Measurements from ENCODE around the gene ANKS1B. TPM values are rescaled to one million over a fixed set of nuclear protein-coding genes. Genes with fewer than 3 reads are reported as not detected.

Gene ANKS1B
- total RNA-seq, 1 experiment from 2014 or later: 9.7 TPM

GRCh38 chr12:99861731-99862130 lies 123.0 kb downstream of the ANKS1B start:
- H3K27ac ChIP-seq (ENCODE audit: low read length): no peak overlapping the region
- no peak overlapping the region for H3K4me3 ChIP-seq (ENCODE audit: low read depth in 2 of 2, low read length in 2 of 2)
- no peak for TF ChIP-seq SIN3A (IDR thresholded peaks at IDR 0.05; ENCODE audit: borderline replicate concordance, insufficient read depth, low read depth, low read length)
- TF ChIP-seq CTCF (IDR thresholded peaks at IDR 0.05): no peak
- TF ChIP-seq TCF7L2 (IDR thresholded peaks at IDR 0.05; ENCODE audit: low read depth, low read length): no peak
- no peak for TF ChIP-seq REST (IDR thresholded peaks at IDR 0.05; ENCODE audit: insufficient read depth in 1 of 2, low read depth in 2 of 2, low read length in 1 of 2)
- no peak for TF ChIP-seq POLR2AphosphoS5 (IDR thresholded peaks at IDR 0.05; ENCODE audit: low read depth, low read length)
- no TSS peak for BruUV-seq (replicated peaks)
- no peaks in the 10 kb centered on the region for H3K27me3 ChIP-seq (ENCODE audit: control insufficient read depth, insufficient read depth, low read length)
- ChIA-PET POLR2A (no interaction called here), CTCF (no interaction called here)
- no peaks in the 10 kb centered on the region; the same call in 1 of the 2 replicates for H3K4me1 ChIP-seq (ENCODE audit: control insufficient read depth, insufficient read depth, low read length)
- in situ Hi-C loops (cut with HindIII; ENCODE audit: low pct_unique_long_range_greater_than_20kb, low sequenced_read_pairs): no loop called here
- ATAC-seq (no peak), DNase-seq (ENCODE audit: low read depth, low spot score) (no peak)
- intact Hi-C loops (cut with micrococcal nuclease; ENCODE audit: unreplicated experiment): no loop called here
- H3K36me3 ChIP-seq (ENCODE audit: control insufficient read depth, insufficient read depth, low read length): no peaks in the 10 kb centered on the region
- H3K9me3 ChIP-seq (ENCODE audit: control insufficient read depth, insufficient read depth, low read depth, low read length): no peaks in the 10 kb centered on the region

- ChIA-PET CTCF (no interaction called here), POLR2A (no interaction called here)
- Histone ChIP-seq H3K9me3 (ENCODE audit: control insufficient read depth, insufficient read depth, low read depth, low read length) (no peaks in the 10 kb centered on the region), H3K4me3 (ENCODE audit: low read depth in 2 of 2, low read length in 2 of 2) (no peak overlapping the region), H3K4me1 (ENCODE audit: control insufficient read depth, insufficient read depth, low read length) (no peaks in the 10 kb centered on the region), H3K27me3 (ENCODE audit: control insufficient read depth, insufficient read depth, low read length) (no peaks in the 10 kb centered on the region), H3K27ac (ENCODE audit: low read length) (no peak overlapping the region), H3K36me3 (ENCODE audit: control insufficient read depth, insufficient read depth, low read length) (no peaks in the 10 kb centered on the region)
- TF ChIP-seq POLR2AphosphoS5 (IDR thresholded peaks at IDR 0.05; ENCODE audit: low read depth, low read length): no peak
- TF ChIP-seq TCF7L2 (IDR thresholded peaks at IDR 0.05; ENCODE audit: low read depth, low read length): no peak
- no peak for TF ChIP-seq REST (IDR thresholded peaks at IDR 0.05; ENCODE audit: insufficient read depth in 1 of 2, low read depth in 2 of 2, low read length in 1 of 2)
- no peak for TF ChIP-seq CTCF (IDR thresholded peaks at IDR 0.05)
- TF ChIP-seq SIN3A (IDR thresholded peaks at IDR 0.05; ENCODE audit: borderline replicate concordance, insufficient read depth, low read depth, low read length): no peak
- intact Hi-C loops (cut with micrococcal nuclease; ENCODE audit: unreplicated experiment): no loop called here
- in situ Hi-C loops (cut with HindIII; ENCODE audit: low pct_unique_long_range_greater_than_20kb, low sequenced_read_pairs): no loop called here
- ATAC-seq (no peak), DNase-seq (ENCODE audit: low read depth, low spot score) (no peak)
- no TSS peak for BruUV-seq (replicated peaks)
These were observed 125.6 kb downstream of the ANKS1B start for GRCh38 chr12:99859126-99859525.
